ENCODE measurements around the gene PEX7.

PEX7 gene

GRCh38 chr6:136961848-136962247, 139.5 kb downstream of the PEX7 start:
- intact Hi-C loops (cut with DNase I), result no loop called here
- DNase-seq, result no peak

- intact Hi-C loops (cut with DNase I), result no loop called here
Observed at GRCh38 chr6:136962661-136963060, 140.3 kb downstream of the PEX7 start.

GRCh38 chr6:136963259-136963658, 140.9 kb downstream of the PEX7 start:
- intact Hi-C loops (cut with DNase I), result no loop called here
- DNase-seq, result no peak

More at GRCh38 chr6:136962661-136963060, 140.3 kb downstream of the PEX7 start:
- DNase-seq, result peak in 4 of 42 donors; percentile 10 to 30 (median 20)

Measured in head of caudate nucleus (tissue), 42 donors.